Right cardiac atrium (tissue), 5 donors: Measurements from ENCODE around the gene SOX4. TPM values are rescaled to one million over a fixed set of nuclear protein-coding genes. Genes with fewer than 3 reads are reported as not detected.

Experiments used
- ATAC-seq, 2 donors: fragments of 200-7000 bp; cut with Tn5 transposase; one replicate each; pipeline versions ENCODE4 v1.8.0 to v1.9.1; 2020; ENCODE audit warnings: moderate library complexity in 2 of 2, mild to moderate bottlenecking in 1 of 2
- DNase-seq, 3 donors: peaks; one replicate each; pipeline ENCODE4 v3.0.0-alpha.2; 2020
- H3K27ac ChIP-seq: one replicate; pipeline ENCODE4 v1.5.1; 2013; ENCODE audit warnings: mild to moderate bottlenecking, low read length, control low read depth, moderate library complexity
- H3K27me3 ChIP-seq: one replicate; pipeline ENCODE4 v1.6.1; 2013; ENCODE audit not compliant: control insufficient read depth, insufficient read depth
- H3K4me1 ChIP-seq: one replicate; pipeline ENCODE4 v1.6.1; 2013; ENCODE audit warnings: low read length; ENCODE audit not compliant: control insufficient read depth, insufficient read depth
- H3K4me3 ChIP-seq: one replicate; pipeline ENCODE4 v1.5.1; 2013; ENCODE audit warnings: low read length, control low read depth
- H3K9me3 ChIP-seq: one replicate; pipeline ENCODE4 v1.6.1; 2013; ENCODE audit warnings: low read length; ENCODE audit not compliant: control insufficient read depth
- WGBS: extraction: QIAGEN DNeasy Blood & Tissue Kit; methylation state at CpG from one replicate; pipeline ENCODE4 v1.1.7; 2013; 5-methylcytosine and 5-hydroxymethylcytosine counted together
- intact Hi-C, 4 donors: fragments of 100-400 bp; cut with DNase I; formaldehyde crosslinking; loops; one replicate each; pipeline versions ENCODE4 v1.11.0 to v1.14.0; 2022 to 2023
- polyA plus RNA-seq: library from polyadenylated mRNA; stranded (reverse); fragments of 200-250 nt; gene quantifications from one replicate; pipeline ENCODE4 v1.2.3, GENCODE V29; 2013
- total RNA-seq, 4 donors: library from RNA; stranded (reverse); fragmentation: NEBNext Ultra II Directional; extraction: Animal tissue kit (Norgen Biotek cat#: 25700); gene quantifications; one replicate each; pipeline ENCODE4 v1.2.1, GENCODE V29; 2021
- donor health status: healthy with polysubstance abuse.
- donor health status: DM: no; HTN: yes; CAD: no.
- donor health status: DM: no; HTN: no; CAD: no.
- donor health status: DM: no; HTN: yes; CAD: no; lungs with severe emphysema.
- donor health status: DM: yes; HTN: yes; CAD: no.

Gene SOX4
- total and polyA plus RNA-seq, 5 donors = 2.9 to 8.7 (median 6.0) TPM

- ATAC-seq = no peak
- no peak for DNase-seq
- Histone ChIP-seq H3K4me3 (no peak overlapping the region), H3K27ac (no peak overlapping the region), H3K27me3 (no peaks in the 10 kb centered on the region), H3K4me1 (peaks cover 2% of the 10 kb centered on the region), H3K9me3 (no peaks in the 10 kb centered on the region)
- intact Hi-C loops = no loop called here
- WGBS = 90% methylated on average over 9 of the region's 9 CpGs
These were observed 7.9 kb downstream of the SOX4 start for GRCh38 chr6:21601339-21601923.

- intact Hi-C loops = no loop called here
- no peaks in the 10 kb centered on the region for H3K9me3 ChIP-seq
- no peak overlapping the region for H3K27ac ChIP-seq
- ATAC-seq (no peak), DNase-seq (no peak)
- peaks cover 2% of the 10 kb centered on the region for H3K4me1 ChIP-seq
- no peaks in the 10 kb centered on the region for H3K27me3 ChIP-seq
- no peak overlapping the region for H3K4me3 ChIP-seq
- 98% methylated on average over 23 of the region's 23 CpGs for WGBS
These were observed 8.4 kb downstream of the SOX4 start for GRCh38 chr6:21601932-21602390.

GRCh38 chr6:21603082-21603952, 9.8 kb downstream of the SOX4 start:
- 48% methylated on average over 5 of the region's 5 CpGs for WGBS
- ATAC-seq = no peak
- intact Hi-C loops = no loop called here

GRCh38 chr6:21604081-21604480, 10.5 kb downstream of the SOX4 start:
- H3K27ac ChIP-seq = no peak overlapping the region
- H3K4me1 ChIP-seq = peaks cover under 1% of the 10 kb centered on the region
- H3K27me3 ChIP-seq = no peaks in the 10 kb centered on the region
- 58% methylated on average over 3 of the region's 3 CpGs for WGBS
- ATAC-seq (no peak), DNase-seq (no peak)
- no peak overlapping the region for H3K4me3 ChIP-seq
- no peaks in the 10 kb centered on the region for H3K9me3 ChIP-seq
- intact Hi-C loops = no loop called here

More at GRCh38 chr6:21603082-21603952, 9.8 kb downstream of the SOX4 start:
- H3K9me3 ChIP-seq = no peaks in the 10 kb centered on the region
- H3K27me3 ChIP-seq = no peaks in the 10 kb centered on the region
- DNase-seq = no peak
- H3K27ac ChIP-seq = no peak overlapping the region
- H3K4me1 ChIP-seq = peaks cover 2% of the 10 kb centered on the region
- no peak overlapping the region for H3K4me3 ChIP-seq

- Histone ChIP-seq H3K27ac (no peak overlapping the region), H3K27me3 (no peaks in the 10 kb centered on the region), H3K4me3 (no peak overlapping the region), H3K4me1 (no peaks in the 10 kb centered on the region), H3K9me3 (no peaks in the 10 kb centered on the region)
- intact Hi-C loops = no loop called here
- WGBS = 92% methylated on average over 4 of the region's 4 CpGs
- no peak for ATAC-seq
- DNase-seq = no peak
These were observed 11.6 kb downstream of the SOX4 start for GRCh38 chr6:21605166-21605565.

- WGBS = 70% methylated on average over 10 of the region's 10 CpGs
- no peaks in the 10 kb centered on the region for H3K4me1 ChIP-seq
- no peaks in the 10 kb centered on the region for H3K9me3 ChIP-seq
- ATAC-seq = no peak
- no peak overlapping the region for H3K27ac ChIP-seq
- no peaks in the 10 kb centered on the region for H3K27me3 ChIP-seq
- no peak overlapping the region for H3K4me3 ChIP-seq
- intact Hi-C loops = no loop called here
- no peak for DNase-seq
These were observed 15.1 kb downstream of the SOX4 start for GRCh38 chr6:21608601-21609000.

- DNase-seq = peak in 1 of 3 donors; percentile 59
- WGBS = 97% methylated on average over 28 of the region's 28 CpGs
- no peaks in the 10 kb centered on the region for H3K9me3 ChIP-seq
- ATAC-seq = no peak
- intact Hi-C loops = loop anchor here in 1 of 4 donors (10.0 kb wide), 1 partner anchor 135 kb away; no protein-coding TSS in a partner anchor
- no peaks in the 10 kb centered on the region for H3K4me1 ChIP-seq
- H3K4me3 ChIP-seq = no peak overlapping the region
- H3K27me3 ChIP-seq = no peaks in the 10 kb centered on the region
- H3K27ac ChIP-seq = no peak overlapping the region
These were observed 16.4 kb downstream of the SOX4 start for GRCh38 chr6:21609881-21610329.

- no peak for DNase-seq
- no peak for ATAC-seq
- H3K4me3 ChIP-seq = no peak overlapping the region
- no peaks in the 10 kb centered on the region for H3K27me3 ChIP-seq
- H3K9me3 ChIP-seq = no peaks in the 10 kb centered on the region
- H3K4me1 ChIP-seq = no peaks in the 10 kb centered on the region
- intact Hi-C loops = loop anchor here in 1 of 4 donors (10.0 kb wide), 1 partner anchor 134 kb away; no protein-coding TSS in a partner anchor
- WGBS = 87% methylated on average over 5 of the region's 5 CpGs
- no peak overlapping the region for H3K27ac ChIP-seq
These were observed 16.8 kb downstream of the SOX4 start for GRCh38 chr6:21610341-21610740.

- H3K4me1 ChIP-seq = no peaks in the 10 kb centered on the region
- H3K4me3 ChIP-seq = no peak overlapping the region
- ATAC-seq (no peak), DNase-seq (no peak)
- WGBS = 94% methylated on average over 3 of the region's 3 CpGs
- H3K9me3 ChIP-seq = no peaks in the 10 kb centered on the region
- H3K27ac ChIP-seq = no peak overlapping the region
- no peaks in the 10 kb centered on the region for H3K27me3 ChIP-seq
- intact Hi-C loops = loop anchor here in 1 of 4 donors (10.0 kb wide), 1 partner anchor 133 kb away; no protein-coding TSS in a partner anchor
These were observed 17.9 kb downstream of the SOX4 start for GRCh38 chr6:21611485-21611884.

GRCh38 chr6:21612067-21612745, 18.7 kb downstream of the SOX4 start:
- H3K4me3 ChIP-seq = no peak overlapping the region
- no peaks in the 10 kb centered on the region for H3K4me1 ChIP-seq
- H3K27ac ChIP-seq = no peak overlapping the region
- intact Hi-C loops = loop anchor here in 1 of 4 donors (10.0 kb wide), 1 partner anchor 133 kb away; no protein-coding TSS in a partner anchor
- H3K9me3 ChIP-seq = no peaks in the 10 kb centered on the region
- no peak for ATAC-seq
- H3K27me3 ChIP-seq = no peaks in the 10 kb centered on the region
- no peak for DNase-seq
- WGBS = 90% methylated on average over 6 of the region's 6 CpGs
